ENCODE measurements around the gene SLC24A4.
"Not testable (repeated sequence)": the region's sequence is repeated elsewhere in the genome, so short reads cannot be mapped to it uniquely, and the experiment has no call there.

SLC24A4 gene

DNA sequence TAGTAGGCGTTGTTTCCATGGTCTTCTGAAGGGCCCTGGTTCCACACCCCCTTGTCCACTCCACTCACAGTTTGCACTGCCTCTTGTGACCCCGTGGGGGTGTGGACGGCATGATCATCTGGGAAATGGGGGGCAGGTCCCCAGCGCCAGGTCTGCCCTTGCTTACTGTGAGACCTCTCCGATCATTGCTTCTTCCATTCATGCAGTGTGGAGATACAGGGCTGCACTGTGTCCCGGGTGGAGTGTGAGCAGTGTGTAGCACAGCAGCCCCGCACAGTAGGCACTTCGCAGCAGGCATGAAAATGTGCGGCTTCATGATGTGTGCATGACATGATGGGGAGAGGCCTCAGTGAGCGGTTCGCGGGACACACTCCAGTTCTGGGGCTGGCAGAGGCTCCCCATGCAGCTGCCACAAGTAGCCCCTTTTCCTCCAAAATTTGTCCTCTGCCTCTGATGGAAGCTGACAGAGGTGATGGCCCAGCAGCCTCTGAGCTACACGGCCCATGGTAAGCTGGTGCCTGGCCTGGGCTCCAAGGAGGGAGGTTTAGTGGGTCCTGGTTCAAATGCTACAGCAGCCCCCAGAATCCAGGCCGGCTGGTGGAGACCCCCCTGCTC lies 205.6 kb downstream of the SLC24A4 start:
- DNase-seq: no peak

DNA sequence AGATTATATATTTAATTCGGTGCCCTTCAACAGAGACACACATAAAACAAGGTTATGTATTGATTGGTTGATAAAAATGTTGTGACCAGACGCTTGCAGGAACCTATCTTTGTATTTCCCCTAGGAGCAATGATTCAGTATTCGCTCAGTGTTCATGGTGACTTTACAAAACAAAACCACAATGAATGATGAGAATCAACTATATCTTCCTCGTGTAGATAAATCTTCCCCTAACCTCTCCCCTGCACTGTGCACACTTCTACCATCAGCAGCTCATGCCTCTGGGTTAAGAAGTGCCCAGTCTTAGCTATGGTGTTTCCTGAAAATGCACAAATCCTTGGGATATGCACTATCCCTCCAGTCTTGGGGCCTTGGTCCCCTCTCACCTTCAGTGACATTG lies 206.9 kb downstream of the SLC24A4 start:
- DNase-seq: no peak

DNA sequence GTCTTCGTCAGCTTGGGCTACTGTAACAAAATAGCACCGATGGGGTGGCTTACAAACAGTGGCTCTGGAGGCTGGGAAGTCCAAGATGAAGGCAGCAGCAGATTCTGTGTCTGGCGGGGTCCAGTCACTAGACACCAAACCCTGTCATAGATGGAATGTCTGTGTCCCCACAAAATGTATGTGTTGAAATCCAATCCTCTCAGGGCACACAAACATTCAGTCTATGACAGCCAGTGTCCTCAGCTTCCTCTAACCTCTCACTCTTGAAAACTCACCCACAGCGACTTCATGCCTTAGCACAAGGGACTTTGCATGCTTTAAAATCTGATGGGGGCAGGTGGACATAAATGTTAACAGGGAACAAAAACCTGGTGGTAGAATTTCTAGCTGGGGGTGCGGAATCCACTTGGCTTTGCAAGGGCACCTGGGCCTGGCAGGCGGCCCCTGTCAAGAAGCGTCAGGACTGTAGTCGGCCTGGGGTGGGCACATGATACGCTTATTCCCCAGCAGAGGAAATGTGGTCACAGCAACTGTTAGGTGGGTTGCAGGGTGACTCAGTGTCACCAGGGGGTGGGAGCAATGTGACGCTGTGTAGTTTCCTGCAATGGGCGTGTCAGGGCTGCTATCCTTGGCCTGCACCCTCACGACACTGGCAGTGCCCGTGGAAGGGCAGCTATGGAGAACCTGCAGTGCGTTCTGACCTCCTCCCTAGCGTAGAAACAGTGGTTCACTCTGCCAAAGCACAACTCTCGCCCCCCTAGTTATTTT lies 208.3 kb downstream of the SLC24A4 start:
- no peak for DNase-seq

DNA sequence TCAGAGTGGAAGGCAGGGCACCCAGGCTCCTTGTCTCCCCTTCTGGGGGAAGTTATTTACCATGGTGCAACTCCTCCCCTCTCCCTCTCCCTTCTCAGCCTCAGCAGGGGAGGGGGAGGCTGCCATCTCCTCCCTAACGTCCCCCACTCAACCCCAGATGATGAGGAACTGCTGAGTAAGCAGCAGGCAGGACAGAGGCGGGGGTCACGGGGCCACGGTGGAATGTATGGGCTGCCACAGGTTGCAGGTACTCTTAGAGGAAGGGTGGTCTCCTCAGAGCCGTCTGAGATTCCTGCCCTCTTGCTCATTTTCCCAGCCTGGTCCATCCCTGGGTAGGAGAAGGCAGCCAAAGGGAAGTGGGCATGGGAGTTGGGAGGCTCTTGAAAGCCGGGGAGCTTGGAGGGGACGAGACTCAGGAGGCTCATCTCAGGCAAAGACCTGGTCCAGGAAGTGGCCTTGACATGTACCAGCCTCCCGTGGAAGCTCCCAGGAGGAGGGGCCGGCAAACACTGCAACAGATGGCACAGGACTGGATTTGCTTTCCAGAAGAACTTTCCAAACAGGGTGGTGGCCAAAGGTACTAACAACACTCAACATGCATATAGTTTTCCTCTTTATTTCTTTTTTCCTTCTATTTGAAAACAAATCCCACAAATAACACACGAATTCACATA lies 209.7 kb downstream of the SLC24A4 start:
- no peak for DNase-seq

DNA sequence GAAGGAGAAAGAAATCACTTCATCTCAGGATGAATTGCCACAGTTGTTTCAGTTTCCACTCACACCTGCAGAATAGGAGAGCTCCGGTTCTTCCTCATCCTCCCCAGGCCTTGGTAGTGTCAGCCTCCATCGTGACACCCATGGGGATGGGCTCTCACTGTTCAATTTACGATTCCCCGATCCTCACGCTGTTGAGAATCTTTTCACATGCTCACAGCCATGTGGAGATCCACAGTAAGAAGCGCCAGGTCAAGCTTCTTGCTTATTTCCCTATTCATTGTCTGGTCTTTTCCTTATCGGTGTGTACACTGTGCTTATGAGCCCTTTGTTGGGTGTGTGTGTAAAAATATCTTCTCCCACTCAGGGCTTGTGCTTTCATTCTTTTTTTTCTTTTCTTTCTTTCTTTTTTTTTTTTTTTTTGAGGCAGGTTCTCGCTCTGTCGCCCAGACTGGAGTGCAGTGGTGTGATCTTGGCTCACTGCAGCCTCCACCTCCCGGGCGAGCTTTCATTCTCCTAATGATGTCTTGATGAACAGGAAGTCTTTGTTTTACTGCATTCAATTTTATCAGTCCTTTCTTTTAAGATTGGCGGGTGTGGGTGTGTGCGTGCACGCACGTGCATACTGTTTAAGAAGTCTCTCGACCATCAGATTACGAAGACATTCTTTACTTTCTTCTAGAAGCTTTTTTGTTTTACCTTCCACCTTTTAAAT lies 212.1 kb downstream of the SLC24A4 start:
- no peak for DNase-seq

DNA sequence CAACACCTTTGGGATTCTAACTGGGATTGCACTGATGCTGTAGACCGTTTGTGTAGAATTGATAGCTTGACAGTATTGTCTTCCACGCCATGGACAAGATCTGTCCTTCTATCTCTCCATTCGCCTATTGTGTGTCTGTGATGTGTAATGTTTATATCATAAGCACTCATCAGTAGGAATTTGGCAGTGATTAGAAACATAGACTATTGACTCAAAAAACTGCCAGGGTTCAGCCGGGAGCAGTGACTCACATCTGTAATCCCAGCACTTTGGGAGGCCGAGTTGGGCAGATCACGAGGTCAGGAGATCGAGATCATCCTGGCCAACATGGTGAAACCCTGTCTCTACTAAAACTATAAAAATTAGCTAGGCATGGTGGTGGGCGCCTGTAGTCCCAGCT lies 213.3 kb downstream of the SLC24A4 start:
- DNase-seq: not testable (repeated sequence)

DNA sequence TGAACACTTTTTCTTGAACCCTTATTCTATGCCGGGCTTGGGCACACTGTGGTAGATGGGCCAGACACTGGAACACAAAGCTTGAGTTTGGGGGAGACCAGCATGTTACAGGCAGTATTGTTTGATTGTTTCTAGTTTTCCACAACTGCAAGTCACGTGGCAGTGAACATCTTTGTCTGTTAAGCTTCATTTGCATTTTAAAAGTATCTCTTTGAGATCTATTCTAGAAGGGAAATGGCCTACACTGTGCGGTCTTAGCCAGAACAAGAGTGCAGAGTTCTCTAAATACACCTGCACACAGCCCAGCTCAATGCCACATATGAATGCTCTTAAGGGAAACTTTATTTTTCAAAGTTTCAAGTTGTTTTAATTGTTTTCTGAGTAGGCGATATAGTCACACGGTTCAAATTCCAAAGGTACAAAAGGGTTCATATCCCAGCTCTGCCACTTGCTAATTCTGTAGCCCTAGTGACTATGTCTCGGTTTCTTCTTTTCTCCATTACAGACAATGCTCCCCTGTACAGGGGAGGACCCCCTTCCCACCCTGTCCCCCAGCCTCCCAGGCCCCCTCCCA lies 215.5 kb downstream of the SLC24A4 start:
- no peak for DNase-seq

DNA sequence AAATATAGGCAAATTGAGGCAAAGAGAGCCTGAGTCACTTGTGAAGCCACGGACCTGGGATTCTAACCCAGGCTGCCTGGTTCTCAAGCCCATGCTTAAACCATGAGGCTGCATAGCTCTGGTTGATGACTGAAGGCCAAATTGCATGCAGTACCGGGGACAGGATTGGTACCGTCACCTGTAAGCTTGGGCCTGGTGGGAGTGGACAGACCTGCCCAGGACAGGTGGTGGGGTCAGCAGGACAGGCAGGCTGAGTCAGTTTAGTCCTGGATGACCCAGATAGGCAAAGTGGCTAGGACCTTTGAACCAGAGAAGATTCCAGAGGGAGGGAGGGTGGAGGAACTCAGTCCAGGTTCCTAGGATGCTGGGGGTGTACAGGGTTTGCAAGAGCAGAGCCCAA lies 216.5 kb downstream of the SLC24A4 start:
- DNase-seq: no peak

DNA sequence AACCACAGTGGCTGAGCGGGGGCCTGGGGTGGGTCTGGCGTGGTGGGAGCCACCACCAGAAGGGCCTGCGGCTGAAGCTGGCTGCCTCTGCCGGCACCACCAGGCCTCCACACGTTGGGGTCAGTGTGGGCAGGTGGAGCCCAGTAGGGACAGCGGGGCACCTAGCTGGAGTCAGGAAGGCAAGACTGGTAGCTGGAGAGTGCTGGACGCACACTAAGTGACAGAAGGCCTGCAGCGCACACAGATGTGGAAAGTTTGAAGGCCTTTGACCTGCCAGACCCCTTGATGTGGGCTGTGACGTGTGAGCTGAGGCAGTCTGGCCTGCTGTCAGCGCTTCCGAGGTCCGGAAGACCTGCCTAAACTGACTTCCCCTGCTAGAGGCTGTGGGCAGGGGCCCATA lies 216.9 kb downstream of the SLC24A4 start:
- no peak for DNase-seq

DNA sequence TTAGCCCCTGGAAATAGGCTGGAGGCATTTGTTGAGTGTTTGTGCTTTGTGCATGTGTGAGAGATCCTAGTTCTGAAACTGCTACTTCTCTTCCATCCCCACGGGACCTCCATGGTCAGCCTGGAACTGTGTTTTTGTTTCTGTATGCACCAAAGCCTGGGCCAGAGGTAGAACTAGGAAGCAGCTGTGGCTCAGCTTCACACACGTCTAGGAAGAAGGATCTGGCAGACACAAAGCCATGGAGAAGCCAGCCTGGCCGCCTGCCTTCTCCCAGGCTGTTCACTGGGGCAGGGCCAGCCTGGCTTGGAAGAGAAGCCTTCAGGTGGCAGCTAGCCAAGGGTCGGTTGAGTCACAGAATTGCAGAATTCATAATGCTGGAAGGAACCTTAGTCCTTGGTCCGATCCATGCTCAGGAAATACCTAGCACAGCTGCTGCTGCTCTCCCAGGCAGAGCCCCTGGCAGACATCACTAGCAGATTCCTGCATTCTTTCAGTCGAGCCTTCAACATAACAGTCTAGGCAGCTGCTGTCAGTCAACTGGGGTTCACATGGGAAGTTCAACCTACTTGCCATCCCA lies 217.6 kb downstream of the SLC24A4 start:
- DNase-seq: no peak

DNA sequence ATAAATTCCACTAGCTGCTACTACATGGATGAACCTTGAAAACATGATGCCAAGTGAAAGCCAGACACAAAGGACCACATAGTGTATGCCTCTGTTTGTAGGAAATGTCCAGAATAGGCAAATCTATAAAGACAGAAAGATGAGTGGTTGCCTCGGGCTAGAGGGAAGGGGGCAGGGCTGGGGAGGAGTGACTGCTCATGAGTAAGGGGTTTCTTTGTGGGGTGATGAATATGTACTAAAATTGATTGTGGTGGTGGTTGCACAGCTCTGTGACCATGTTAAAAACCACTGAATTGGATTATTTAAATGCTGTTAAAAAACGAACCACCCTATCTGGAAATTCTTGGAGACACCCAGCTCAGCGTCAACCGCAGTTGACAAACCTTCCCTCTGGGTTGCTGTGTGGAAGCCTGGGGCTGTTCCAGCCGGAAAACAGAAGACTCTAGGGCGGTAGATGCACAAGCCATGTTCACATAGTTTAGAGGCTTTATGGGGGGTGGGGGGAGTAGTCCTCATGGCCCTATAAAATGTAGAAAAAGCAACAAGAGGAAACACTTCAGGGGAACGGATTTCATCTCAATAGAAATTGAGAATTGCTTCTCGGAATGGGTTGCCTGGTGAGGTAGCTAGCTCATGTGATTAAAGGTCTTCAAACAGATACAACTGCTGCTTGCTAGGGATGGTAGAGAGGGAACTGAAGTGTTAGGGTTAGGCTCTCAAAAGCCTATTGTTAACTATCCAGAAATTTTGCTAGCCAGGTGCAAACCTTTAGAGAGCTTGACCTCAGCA lies 220.0 kb downstream of the SLC24A4 start:
- no peak for DNase-seq

DNA sequence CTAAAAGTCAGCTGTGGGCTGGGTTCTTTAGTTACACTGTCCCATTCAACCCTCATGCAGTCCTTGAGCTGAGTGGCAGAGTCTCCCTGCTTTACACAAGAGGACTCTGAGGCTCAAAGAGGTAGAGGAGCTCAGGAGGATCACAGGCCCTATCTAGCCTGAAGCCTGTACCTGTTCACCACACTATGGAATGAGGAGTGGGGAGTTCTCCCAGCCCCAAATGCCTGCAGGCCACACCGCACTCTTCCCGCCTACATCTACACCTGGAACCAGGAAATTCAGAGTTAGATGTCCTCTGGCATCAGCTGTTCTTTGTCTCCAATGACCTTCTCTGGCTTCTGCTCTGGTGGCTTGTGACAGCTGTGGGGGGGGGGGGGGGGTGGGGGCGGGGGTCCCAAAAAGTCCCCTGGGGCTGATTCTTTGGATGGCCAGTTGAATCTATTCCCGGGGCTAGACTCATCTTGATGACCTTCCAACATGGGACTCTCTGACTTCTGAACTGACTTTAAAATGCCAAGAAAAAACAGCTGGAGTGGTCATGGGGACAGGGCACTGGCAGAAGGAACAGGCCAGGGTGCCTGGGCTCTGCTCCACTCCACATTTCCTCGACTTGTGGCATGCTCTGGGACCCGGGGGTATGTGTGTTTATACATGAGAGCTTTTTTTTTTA lies 221.2 kb downstream of the SLC24A4 start:
- no peak for DNase-seq

DNA sequence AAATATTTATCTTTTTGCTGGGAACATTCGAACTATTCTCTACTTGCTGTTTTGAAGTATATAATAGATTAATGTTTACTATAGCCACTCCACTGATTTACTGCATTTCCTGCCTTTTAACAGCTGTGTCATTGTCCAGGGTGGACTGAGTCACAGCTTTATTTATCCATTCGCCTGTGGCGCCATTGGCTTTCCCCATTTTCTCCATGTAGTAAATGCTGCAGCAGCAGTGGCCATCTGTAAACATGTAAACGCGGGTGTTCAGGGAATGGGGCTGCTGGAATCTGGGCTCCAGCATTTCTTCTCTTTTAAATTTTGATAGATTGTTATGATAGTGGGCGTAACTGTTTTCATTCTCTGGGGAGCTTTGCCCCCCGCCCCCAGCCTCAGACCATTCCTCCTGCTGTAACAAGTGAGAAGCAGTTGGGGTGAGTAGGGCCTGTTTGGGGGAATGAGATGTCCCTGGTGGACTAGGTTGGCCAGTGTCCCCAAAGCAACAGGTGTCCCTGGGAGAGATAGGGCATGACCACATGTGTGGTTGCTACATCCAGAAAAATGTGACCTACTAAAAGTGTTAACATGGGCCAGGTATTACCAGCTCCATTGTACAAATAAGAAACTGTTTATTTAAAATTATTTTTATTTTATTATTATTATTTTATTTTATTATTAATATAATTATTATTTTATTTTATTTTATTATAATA lies 223.5 kb downstream of the SLC24A4 start:
- peak; percentile 85 for DNase-seq

DNA sequence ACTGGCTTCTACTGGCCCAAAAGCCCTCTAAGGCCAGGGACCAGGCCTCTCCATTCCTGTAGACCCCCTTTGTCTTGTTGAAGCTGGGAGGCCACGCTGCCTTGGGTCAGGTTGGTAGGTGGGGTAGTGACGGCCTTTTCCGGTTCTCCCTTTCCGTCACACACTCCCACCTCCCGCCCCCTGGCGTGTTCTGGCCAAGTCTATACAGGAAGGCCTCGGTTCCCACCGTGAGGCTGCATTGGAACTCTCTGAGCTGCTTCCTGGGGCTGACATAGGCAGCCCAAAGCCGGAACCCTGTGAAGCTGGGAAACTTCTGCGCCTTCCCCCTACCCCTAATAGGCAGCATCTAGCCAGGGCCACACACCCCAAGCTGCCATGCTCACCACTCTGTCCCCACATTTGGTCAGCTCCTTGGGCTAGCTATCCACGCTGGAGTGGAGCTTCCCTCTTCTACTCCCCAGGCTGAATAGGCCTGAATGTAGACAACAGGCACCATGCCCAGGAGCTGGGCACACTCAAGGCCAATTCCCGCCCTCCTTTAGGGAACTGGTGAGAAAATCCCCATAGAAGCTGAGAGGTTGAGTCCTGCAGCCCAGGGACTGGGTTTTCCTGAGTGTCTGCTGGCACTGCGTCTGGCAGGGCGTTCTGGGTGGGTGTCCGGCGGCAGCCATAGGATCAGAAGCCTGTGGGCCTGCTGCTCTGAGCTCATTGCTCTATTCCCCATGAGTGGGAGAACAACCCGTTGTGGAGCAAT lies 226.3 kb downstream of the SLC24A4 start:
- no peak for DNase-seq

DNA sequence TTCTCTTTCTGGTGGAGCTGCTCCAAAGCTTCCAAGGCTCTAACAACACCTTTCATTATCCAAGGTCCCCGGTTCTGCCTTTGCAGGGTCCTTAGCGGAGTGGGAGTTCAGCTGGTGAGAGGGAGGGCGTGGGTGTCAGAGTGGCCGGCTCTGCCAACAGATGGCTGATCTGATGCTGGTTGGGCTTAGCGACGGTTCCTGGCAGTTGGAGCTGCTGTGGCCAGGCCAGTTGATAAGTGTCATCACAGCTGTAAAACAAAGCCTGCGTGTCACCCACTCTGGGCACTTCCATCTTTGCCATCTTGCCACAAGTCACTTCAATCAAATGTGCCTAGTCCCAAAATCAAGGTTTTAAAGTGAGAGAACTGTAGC lies 226.9 kb downstream of the SLC24A4 start:
- DNase-seq: peak; percentile 47

All from DMS153 (cell line).